Effector memory CD4-positive, alpha-beta T cell (primary cell): ENCODE measurements around the gene TEKT3.

ENCODE experiments used
- DNase-seq, 3 donors: peaks; one replicate each; pipeline ENCODE4 v3.0.0-alpha.2; 2020
- H3K27ac ChIP-seq: 2 replicates; pipeline ENCODE4 v1.7.0; 2013; ENCODE audit warnings: mild to moderate bottlenecking, low read length, moderate library complexity; ENCODE audit not compliant: insufficient read depth, poor library complexity, severe bottlenecking
- H3K27me3 ChIP-seq: replicated peaks from 2 replicates; pipeline ENCODE4 v1.7.0; 2013; ENCODE audit warnings: mild to moderate bottlenecking, low read length; ENCODE audit not compliant: insufficient read depth, control insufficient read depth, poor library complexity, severe bottlenecking
- H3K36me3 ChIP-seq: 2 replicates; pipeline ENCODE4 v1.7.0; 2013; ENCODE audit warnings: mild to moderate bottlenecking, low read length, moderate library complexity; ENCODE audit not compliant: control insufficient read depth, insufficient read depth
- H3K4me1 ChIP-seq: 2 replicates; pipeline ENCODE4 v1.7.0; 2013; ENCODE audit warnings: low read length, mild to moderate bottlenecking; ENCODE audit not compliant: control insufficient read depth, insufficient read depth, poor library complexity, severe bottlenecking
- H3K4me3 ChIP-seq: 2 replicates; pipeline ENCODE4 v1.7.0; 2013; ENCODE audit warnings: low read length, low read depth, mild to moderate bottlenecking; ENCODE audit not compliant: insufficient read depth, poor library complexity, severe bottlenecking
- H3K9me3 ChIP-seq: 2 replicates; pipeline ENCODE4 v1.7.0; 2013; ENCODE audit warnings: mild to moderate bottlenecking, low read length, moderate library complexity; ENCODE audit not compliant: control insufficient read depth

Gene TEKT3

GRCh38 chr17:15351925-15352324 lies 10.5 kb upstream of the TEKT3 start:
- Histone ChIP-seq H3K27ac (no peak overlapping the region), H3K9me3 (no peaks in the 10 kb centered on the region), H3K4me3 (no peak overlapping the region), H3K27me3 (peaks cover 6% of the 10 kb centered on the region), H3K36me3 (no peaks in the 10 kb centered on the region), H3K4me1 (no peaks in the 10 kb centered on the region)
- no peak for DNase-seq

DNA sequence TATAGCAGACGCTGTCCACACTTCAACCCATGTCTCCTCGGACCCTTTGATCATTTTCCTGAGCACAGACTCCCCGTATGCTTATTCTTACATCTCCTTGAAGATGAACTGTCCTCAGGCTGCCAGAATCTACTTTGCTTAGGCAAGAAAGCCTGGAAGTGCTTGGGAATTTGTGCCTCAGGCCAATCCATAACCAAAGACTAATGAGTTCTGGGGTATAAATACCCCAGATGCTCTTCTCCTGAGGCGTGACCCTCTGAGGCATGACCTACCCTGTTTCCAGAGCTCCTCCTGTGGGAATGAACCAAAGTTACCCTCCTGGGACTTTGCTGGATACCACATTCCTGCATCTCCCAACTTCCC lies 10.1 kb upstream of the TEKT3 start:
- Histone ChIP-seq H3K36me3 (no peaks in the 10 kb centered on the region), H3K9me3 (no peaks in the 10 kb centered on the region), H3K4me1 (no peaks in the 10 kb centered on the region), H3K27me3 (peaks cover 6% of the 10 kb centered on the region), H3K4me3 (no peak overlapping the region), H3K27ac (no peak overlapping the region)
- DNase-seq: no peak

DNA sequence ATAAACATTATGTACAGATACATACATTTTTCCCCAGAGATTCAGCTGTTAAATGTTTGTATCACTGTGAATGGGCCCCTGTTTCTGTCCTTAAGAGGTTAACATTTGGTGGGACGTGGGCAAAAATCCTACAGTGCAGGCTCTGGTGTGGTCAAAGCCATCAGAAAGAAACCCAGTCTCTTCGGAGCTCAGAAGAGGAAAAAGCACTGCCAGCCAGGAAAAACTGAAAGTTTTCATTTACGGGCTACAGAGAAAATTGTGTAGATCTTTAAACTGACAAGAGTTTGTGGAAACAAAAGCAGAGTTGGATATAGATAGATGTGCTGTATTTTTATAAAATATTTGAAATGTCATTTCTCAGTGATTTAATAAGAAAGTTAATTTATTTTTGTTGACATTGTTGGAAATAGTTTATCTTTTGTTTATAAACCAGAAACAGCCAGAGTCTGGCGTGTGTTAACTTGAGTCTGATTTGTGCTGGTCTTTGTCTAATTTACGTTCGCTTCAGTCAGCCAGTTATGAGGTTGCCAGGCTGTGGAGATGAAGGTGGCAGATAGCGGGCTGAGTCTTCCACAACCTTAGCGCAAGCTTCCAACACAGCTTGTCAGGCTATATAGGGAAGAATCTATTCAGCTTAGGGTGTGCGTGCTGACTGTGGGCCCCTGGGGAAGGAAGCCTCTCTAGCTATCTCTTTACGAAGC lies 9.5 kb upstream of the TEKT3 start:
- DNase-seq: no peak
- Histone ChIP-seq H3K36me3 (no peaks in the 10 kb centered on the region), H3K27ac (no peak overlapping the region), H3K9me3 (no peaks in the 10 kb centered on the region), H3K4me3 (no peak overlapping the region), H3K27me3 (peaks cover 6% of the 10 kb centered on the region), H3K4me1 (no peaks in the 10 kb centered on the region)

GRCh38 chr17:15349119-15349518 lies 7.7 kb upstream of the TEKT3 start:
- Histone ChIP-seq H3K9me3 (no peaks in the 10 kb centered on the region), H3K27ac (no peak overlapping the region), H3K36me3 (no peaks in the 10 kb centered on the region), H3K27me3 (peaks cover 6% of the 10 kb centered on the region), H3K4me3 (no peak overlapping the region), H3K4me1 (no peaks in the 10 kb centered on the region)
- no peak for DNase-seq

DNA sequence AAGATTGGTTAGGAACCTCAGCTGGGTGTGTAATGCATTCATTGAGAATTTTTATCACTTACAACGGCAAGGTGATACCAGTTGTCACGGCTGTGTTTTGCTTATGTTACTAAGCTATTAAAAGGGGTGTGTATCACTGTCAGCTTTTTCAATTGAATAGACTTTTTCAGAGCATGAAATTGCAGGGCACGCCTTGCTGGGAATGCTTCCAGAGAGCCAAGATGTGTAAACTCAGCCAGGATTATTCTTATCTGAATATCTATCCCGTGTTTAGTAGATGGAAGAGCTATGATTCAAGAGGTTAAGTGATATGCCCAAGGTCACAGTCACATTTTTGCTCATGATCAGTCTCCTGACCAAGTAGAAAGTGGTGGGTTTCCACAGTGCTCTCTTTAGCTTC lies 6.6 kb upstream of the TEKT3 start:
- no peak overlapping the region for H3K27ac ChIP-seq
- peaks cover 6% of the 10 kb centered on the region for H3K27me3 ChIP-seq
- no peaks in the 10 kb centered on the region for H3K4me1 ChIP-seq
- H3K9me3 ChIP-seq: no peaks in the 10 kb centered on the region
- H3K4me3 ChIP-seq: no peak overlapping the region
- no peaks in the 10 kb centered on the region for H3K36me3 ChIP-seq
- no peak for DNase-seq

GRCh38 chr17:15346066-15346595 lies 4.7 kb upstream of the TEKT3 start:
- Histone ChIP-seq H3K4me3 (no peak overlapping the region), H3K4me1 (peaks cover 5% of the 10 kb centered on the region), H3K36me3 (no peaks in the 10 kb centered on the region), H3K9me3 (no peaks in the 10 kb centered on the region), H3K27ac (no peak overlapping the region), H3K27me3 (peaks cover 5% of the 10 kb centered on the region)
- DNase-seq: no peak

- no peak overlapping the region for H3K27ac ChIP-seq
- H3K4me1 ChIP-seq: peaks cover 5% of the 10 kb centered on the region
- H3K27me3 ChIP-seq: peaks cover 11% of the 10 kb centered on the region
- no peaks in the 10 kb centered on the region for H3K9me3 ChIP-seq
- no peak overlapping the region for H3K4me3 ChIP-seq
- H3K36me3 ChIP-seq: no peaks in the 10 kb centered on the region
- no peak for DNase-seq
Measured at GRCh38 chr17:15343749-15344148, 2.4 kb upstream of the TEKT3 start.

GRCh38 chr17:15342460-15342859 lies 1.1 kb upstream of the TEKT3 start:
- peaks cover 11% of the 10 kb centered on the region for H3K27me3 ChIP-seq
- H3K36me3 ChIP-seq: no peaks in the 10 kb centered on the region
- no peak overlapping the region for H3K4me3 ChIP-seq
- H3K4me1 ChIP-seq: peaks cover 5% of the 10 kb centered on the region
- H3K27ac ChIP-seq: no peak overlapping the region
- H3K9me3 ChIP-seq: no peaks in the 10 kb centered on the region
- DNase-seq: no peak

GRCh38 chr17:15341966-15342365 lies 569 bp upstream of the TEKT3 start:
- Histone ChIP-seq H3K4me3 (no peak overlapping the region), H3K4me1 (peaks cover 5% of the 10 kb centered on the region), H3K27ac (no peak overlapping the region), H3K27me3 (peaks cover 11% of the 10 kb centered on the region), H3K36me3 (no peaks in the 10 kb centered on the region), H3K9me3 (no peaks in the 10 kb centered on the region)
- no peak for DNase-seq

DNA sequence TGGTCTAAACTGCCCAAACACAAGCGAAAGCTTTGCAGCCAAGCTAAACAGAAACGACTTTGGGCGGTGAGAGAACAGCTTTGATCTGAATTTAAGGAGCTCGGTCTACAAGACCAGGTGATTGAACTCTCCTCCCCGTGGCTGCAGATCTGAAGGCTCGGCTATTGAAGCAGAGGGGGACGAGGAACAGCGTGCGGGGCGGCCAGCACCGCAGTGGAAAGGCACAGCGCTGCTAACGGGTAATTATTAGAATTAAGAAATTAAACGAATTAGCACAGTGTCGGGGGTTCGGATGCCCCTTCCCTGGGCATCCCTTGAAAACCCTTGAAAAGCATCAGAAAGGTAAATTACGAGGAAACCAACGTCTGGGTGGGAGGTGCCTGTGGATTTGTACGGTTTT lies 431 bp downstream of the TEKT3 start:
- Histone ChIP-seq H3K27ac (no peak overlapping the region), H3K36me3 (no peaks in the 10 kb centered on the region), H3K27me3 (peaks cover 11% of the 10 kb centered on the region), H3K4me3 (no peak overlapping the region), H3K9me3 (no peaks in the 10 kb centered on the region), H3K4me1 (peaks cover 5% of the 10 kb centered on the region)
- no peak for DNase-seq
